Measurements from ENCODE around the gene URGCP.
A peak's percentile ranks its signal among the peaks of the same experiment; 100 is the strongest.

DNA sequence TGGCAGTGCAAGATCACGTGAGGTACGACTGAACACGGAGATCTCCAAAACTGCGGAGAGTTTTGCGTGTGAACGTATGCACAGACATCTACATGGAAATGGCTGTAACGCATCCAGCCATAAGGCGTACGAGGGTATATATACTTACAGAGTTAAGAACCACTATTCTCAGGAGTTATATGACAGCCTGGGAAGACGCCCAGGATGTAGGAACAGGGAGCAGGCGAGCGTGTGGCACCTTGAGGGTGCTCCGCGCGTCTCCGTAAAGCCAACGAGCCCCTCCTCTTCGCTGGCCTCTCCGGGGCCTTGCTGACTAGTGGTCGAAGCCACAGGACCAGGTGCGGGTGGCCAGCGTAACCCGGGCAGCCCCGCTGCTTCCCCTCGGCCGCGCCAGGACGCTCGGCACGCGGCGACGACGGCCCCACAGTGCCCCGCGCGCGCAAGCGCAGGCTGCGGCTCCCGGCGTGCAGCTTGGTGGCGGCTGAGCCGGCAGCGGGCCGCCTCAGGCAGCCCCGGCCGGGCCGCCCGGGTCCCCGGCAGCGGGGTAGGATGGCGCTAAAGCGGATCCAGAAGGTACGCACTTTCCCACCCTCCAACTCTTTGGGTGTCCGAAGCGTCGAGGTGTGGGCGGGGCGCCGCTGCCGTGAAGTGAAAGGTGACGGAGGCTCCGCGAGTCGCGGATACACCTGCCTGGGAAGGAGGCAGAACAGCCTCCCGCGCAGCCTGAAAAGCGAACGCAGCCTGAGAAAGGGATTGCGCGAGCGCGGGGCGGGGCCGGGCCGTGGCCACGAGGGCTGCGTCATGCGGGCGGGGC is 19.8 kb upstream of the URGCP start, which contains the start of gene UBE2D4:
- TF ChIP-seq CEBPB (IDR thresholded peaks at IDR 0.05; ENCODE audit: low read depth, low read length): peak; percentile 55; the same call in 1 of the 2 replicates
- TF ChIP-seq, protein P1, sequence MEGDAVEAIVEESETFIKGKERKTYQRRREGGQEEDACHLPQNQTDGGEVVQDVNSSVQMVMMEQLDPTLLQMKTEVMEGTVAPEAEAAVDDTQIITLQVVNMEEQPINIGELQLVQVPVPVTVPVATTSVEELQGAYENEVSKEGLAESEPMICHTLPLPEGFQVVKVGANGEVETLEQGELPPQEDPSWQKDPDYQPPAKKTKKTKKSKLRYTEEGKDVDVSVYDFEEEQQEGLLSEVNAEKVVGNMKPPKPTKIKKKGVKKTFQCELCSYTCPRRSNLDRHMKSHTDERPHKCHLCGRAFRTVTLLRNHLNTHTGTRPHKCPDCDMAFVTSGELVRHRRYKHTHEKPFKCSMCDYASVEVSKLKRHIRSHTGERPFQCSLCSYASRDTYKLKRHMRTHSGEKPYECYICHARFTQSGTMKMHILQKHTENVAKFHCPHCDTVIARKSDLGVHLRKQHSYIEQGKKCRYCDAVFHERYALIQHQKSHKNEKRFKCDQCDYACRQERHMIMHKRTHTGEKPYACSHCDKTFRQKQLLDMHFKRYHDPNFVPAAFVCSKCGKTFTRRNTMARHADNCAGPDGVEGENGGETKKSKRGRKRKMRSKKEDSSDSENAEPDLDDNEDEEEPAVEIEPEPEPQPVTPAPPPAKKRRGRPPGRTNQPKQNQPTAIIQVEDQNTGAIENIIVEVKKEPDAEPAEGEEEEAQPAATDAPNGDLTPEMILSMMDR (conservative IDR thresholded peaks at IDR 0.05; ENCODE audit: low read depth, low read length): no peak
- peak; percentile 97 for TF ChIP-seq RCOR1 (IDR thresholded peaks at IDR 0.05; ENCODE audit: insufficient replicate concordance, low read length)
- TF ChIP-seq FOS (IDR thresholded peaks at IDR 0.05; ENCODE audit: low read depth, low read length): no peak
- peak; percentile 54; the same call in 1 of the 2 replicates for TF ChIP-seq MXI1 (IDR thresholded peaks at IDR 0.05; ENCODE audit: borderline replicate concordance, low read depth, low read length)
- TF ChIP-seq RFX5 (IDR thresholded peaks at IDR 0.05; ENCODE audit: low read depth, low read length): no peak
- peak; percentile 40; the same call in 1 of the 2 replicates for TF ChIP-seq POLR2A (IDR thresholded peaks at IDR 0.05; ENCODE audit: low read depth, low read length)
- no peak for TF ChIP-seq SMC3 (IDR thresholded peaks at IDR 0.05; ENCODE audit: low read depth, low read length)
- no peak for TF ChIP-seq BHLHE40 (IDR thresholded peaks at IDR 0.05; ENCODE audit: low read depth, low read length)
- TF ChIP-seq, protein P2, sequence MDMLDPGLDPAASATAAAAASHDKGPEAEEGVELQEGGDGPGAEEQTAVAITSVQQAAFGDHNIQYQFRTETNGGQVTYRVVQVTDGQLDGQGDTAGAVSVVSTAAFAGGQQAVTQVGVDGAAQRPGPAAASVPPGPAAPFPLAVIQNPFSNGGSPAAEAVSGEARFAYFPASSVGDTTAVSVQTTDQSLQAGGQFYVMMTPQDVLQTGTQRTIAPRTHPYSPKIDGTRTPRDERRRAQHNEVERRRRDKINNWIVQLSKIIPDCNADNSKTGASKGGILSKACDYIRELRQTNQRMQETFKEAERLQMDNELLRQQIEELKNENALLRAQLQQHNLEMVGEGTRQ (IDR thresholded peaks at IDR 0.05; ENCODE audit: low read depth, low read length): peak; percentile 63; the same call in 1 of the 2 replicates
